ENCODE results near the gene METTL2B.

DNA sequence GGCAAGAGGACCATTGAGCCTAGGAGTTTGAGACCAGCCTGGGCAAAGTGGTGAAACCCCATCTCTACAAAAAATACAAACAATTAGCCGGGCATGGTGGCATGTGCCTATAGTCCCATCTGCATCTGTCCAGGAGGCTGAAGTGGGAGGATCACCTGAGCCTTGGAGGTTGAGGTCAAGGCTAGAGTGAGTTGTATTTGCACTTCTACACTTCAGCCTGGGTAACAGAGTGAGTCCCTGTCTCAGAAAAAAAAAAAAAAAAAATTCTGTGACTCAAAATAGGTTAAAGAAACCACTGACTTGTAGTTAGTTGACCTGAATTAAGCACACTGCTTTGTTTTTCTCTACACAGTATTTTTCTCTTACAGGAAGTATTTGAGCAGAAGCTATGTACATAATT is 74.4 kb downstream of the METTL2B start:
- TF ChIP-seq POLR2A (IDR thresholded peaks at IDR 0.05) (no peak), POLR2AphosphoS5 (IDR thresholded peaks at IDR 0.05) (no peak)
- TF ChIP-seq, protein P1, sequence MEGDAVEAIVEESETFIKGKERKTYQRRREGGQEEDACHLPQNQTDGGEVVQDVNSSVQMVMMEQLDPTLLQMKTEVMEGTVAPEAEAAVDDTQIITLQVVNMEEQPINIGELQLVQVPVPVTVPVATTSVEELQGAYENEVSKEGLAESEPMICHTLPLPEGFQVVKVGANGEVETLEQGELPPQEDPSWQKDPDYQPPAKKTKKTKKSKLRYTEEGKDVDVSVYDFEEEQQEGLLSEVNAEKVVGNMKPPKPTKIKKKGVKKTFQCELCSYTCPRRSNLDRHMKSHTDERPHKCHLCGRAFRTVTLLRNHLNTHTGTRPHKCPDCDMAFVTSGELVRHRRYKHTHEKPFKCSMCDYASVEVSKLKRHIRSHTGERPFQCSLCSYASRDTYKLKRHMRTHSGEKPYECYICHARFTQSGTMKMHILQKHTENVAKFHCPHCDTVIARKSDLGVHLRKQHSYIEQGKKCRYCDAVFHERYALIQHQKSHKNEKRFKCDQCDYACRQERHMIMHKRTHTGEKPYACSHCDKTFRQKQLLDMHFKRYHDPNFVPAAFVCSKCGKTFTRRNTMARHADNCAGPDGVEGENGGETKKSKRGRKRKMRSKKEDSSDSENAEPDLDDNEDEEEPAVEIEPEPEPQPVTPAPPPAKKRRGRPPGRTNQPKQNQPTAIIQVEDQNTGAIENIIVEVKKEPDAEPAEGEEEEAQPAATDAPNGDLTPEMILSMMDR (IDR thresholded peaks at IDR 0.05) = no peak

All from suprapubic skin (tissue), 4 donors.